Measurements from ENCODE around the gene RHOU.

RHOU gene

DNA sequence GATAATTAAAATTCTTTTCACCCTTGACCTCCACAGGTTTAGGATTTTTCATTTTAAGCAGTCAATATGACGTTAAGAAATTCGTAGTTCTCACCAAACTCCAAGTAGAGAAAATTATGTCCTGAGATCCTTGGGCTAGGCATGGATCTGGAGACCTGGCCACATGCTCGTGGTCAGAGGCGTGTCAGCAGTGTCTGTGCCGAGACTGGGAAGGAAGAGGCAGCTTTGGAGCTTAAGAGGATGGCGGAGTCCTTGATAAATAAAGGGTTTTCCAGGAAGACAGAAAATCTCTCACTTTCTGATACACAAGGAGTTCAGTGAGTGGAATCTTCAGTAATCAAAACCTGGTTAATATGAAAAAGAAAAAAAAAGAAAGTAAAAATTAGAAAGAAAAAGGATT is 17.0 kb downstream of the RHOU start:
- TF ChIP-seq, protein P1, sequence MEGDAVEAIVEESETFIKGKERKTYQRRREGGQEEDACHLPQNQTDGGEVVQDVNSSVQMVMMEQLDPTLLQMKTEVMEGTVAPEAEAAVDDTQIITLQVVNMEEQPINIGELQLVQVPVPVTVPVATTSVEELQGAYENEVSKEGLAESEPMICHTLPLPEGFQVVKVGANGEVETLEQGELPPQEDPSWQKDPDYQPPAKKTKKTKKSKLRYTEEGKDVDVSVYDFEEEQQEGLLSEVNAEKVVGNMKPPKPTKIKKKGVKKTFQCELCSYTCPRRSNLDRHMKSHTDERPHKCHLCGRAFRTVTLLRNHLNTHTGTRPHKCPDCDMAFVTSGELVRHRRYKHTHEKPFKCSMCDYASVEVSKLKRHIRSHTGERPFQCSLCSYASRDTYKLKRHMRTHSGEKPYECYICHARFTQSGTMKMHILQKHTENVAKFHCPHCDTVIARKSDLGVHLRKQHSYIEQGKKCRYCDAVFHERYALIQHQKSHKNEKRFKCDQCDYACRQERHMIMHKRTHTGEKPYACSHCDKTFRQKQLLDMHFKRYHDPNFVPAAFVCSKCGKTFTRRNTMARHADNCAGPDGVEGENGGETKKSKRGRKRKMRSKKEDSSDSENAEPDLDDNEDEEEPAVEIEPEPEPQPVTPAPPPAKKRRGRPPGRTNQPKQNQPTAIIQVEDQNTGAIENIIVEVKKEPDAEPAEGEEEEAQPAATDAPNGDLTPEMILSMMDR (IDR thresholded peaks at IDR 0.05; ENCODE audit: extremely low read depth, missing control alignments): no peak
- no peak for DNase-seq (ENCODE audit: low spot score)

DNA sequence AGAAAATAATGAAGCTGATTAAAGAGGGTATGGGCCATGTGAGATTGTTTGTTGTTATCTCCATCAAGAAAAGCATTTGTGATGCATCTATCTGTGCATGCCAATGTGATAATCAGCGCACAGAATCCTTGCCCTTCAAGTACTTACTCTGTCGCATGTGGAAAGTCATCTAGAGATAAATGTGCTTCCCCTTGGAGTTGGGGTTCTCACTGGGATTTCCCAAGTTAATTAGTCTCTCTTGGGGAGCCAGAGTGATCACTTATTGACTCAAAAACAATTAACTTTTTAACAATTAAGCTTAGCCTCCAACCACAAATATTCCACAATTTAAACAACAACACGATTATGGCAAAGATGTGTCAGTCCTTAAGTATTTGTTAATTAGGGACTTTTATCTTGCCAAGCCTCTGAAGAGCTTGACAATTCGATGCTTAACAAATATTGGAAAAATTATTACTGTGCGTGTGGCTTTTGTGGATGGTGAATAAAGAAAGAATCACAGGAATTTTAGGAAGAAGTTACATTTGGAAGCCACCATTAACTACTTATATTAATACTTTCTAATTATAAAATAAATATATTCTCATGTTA is 17.5 kb downstream of the RHOU start:
- TF ChIP-seq, protein P1 (IDR thresholded peaks at IDR 0.05; ENCODE audit: extremely low read depth, missing control alignments): no peak
- DNase-seq (ENCODE audit: low spot score): no peak

DNA sequence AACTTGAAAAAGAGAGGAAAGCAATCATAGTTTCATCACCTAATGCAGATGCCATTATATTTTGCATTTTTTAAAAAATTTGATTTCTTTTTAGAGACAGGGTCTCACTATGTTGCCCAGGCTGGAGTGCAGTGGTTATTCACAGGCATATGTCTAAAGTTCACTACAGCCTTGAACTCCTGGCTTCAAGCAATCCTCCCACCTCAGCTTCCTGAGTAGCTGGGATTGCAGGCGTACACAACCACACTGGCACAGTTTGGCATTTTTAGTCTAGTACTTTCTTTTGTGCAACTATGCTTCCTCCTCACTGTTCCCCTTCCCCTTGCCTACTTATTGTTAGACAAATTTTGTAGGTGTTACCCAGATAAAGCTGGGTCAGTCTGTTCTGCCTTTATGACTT is 18.0 kb downstream of the RHOU start:
- no peak for DNase-seq (ENCODE audit: low spot score)

DNA sequence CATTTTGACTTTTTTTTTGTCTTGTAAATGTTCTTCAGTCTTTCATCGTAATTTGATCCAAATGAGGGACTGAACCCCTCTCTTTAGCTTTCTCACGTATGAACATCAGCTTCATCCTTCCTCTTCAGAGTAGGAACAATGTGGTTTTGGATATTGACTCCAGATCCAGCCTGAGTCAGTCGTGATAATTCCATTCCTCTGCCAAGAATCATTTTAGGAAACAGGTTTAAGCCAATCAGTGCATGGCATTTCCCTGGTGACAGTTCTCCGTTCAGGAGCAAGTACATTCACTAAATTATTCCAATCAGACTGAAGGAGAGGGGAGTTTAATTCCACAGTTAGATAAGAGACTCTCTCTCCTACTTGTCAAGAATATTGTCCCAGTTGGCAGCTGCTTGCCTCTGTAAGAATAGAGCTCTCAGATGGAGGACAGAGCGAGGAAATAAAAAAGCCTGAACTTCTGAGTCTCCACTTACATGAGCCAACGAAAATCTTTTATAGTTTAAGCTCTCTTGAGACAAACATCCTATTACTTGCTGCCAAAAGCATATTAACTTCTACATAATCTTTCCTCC is 18.6 kb downstream of the RHOU start:
- TF ChIP-seq, protein P1 (IDR thresholded peaks at IDR 0.05; ENCODE audit: extremely low read depth, missing control alignments): no peak
- no peak for DNase-seq (ENCODE audit: low spot score)

More for the DNA sequence above, 18.0 kb downstream of the RHOU start:
- TF ChIP-seq, protein P1 (IDR thresholded peaks at IDR 0.05; ENCODE audit: extremely low read depth, missing control alignments): no peak

DNA sequence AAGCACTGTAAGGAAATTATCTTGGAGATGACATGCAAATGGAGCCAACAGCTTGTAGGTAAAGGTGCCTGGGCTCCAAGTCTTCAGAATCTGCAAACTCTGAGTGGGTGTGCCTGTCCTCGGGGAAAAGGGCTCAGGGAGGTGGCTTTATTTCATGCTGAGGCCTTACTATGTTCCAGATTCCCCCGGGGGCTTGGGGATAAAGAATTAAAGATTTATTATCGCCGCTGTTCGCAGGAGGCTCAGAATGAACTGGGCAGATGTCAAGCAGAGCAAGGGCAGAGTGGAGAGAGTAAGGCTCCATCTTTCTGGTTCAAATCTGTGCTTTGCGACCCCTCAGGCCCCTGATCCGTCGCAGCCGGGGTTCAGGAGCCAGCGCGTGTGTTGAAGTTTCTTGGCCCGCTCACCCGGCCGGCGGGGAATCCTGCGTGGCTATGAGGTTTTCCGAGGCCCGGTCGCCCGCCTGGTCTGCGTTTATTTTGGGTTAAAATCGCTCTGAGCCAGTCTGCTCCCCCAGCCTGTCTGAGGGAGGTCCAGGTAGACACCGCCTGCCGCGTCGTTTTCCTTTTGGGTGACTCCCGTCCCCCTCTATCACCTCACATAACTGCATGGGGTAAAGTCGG is 19.5 kb downstream of the RHOU start:
- no peak for DNase-seq (ENCODE audit: low spot score)
- TF ChIP-seq, protein P1 (IDR thresholded peaks at IDR 0.05; ENCODE audit: extremely low read depth, missing control alignments): no peak

DNA sequence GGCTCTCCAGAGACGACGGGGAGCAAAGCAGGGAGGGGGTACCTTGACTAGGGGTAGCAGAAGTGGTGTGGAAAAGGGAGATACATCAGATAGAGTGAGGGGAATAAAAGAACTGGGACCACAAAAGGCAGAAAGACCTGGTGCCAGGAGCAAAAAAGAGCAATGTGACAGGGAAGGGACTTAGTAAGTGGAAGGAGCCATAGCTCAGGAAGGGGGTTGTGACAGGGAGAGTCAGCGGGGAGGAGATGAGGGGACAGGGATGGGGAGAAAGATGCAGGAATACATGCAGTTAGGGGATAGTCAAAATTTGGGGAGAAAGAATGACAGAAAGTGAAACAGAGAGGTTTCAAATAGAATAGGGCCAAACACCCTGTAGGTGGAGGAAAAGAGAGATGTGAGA is 20.5 kb downstream of the RHOU start:
- TF ChIP-seq, protein P1 (IDR thresholded peaks at IDR 0.05; ENCODE audit: extremely low read depth, missing control alignments): no peak
- no peak for DNase-seq (ENCODE audit: low spot score)

DNA sequence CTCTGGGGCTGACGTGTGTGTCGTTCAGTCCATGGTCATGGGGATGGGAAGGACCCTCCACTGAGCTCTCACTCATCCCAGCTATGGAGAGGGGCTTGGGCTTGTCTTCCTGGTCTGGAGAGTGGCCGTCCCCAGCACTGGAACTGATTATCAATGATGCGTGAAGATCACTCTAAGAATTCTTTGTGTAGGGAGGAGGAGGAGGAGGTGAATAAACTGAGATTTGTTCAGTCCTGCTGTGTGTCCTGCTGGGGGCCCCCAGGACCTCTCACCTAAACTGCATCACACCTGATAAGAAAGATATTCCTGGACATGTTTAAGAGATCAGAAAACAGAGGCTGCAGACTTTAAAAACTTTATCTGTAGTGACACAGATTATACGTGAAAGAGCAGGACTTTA is 21.2 kb downstream of the RHOU start:
- TF ChIP-seq, protein P1 (IDR thresholded peaks at IDR 0.05; ENCODE audit: extremely low read depth, missing control alignments): no peak
- no peak for DNase-seq (ENCODE audit: low spot score)
